ENCODE results near the gene BTBD9. TPM values are rescaled to one million over a fixed set of nuclear protein-coding genes. Genes with fewer than 3 reads are reported as not detected.

Gene BTBD9
- total and polyA plus RNA-seq, 2 of the 13 experiments (the other 11 are each of a cell fraction or from before 2014, with no cell fraction given) = 1.2 to 3.0 TPM

DNA sequence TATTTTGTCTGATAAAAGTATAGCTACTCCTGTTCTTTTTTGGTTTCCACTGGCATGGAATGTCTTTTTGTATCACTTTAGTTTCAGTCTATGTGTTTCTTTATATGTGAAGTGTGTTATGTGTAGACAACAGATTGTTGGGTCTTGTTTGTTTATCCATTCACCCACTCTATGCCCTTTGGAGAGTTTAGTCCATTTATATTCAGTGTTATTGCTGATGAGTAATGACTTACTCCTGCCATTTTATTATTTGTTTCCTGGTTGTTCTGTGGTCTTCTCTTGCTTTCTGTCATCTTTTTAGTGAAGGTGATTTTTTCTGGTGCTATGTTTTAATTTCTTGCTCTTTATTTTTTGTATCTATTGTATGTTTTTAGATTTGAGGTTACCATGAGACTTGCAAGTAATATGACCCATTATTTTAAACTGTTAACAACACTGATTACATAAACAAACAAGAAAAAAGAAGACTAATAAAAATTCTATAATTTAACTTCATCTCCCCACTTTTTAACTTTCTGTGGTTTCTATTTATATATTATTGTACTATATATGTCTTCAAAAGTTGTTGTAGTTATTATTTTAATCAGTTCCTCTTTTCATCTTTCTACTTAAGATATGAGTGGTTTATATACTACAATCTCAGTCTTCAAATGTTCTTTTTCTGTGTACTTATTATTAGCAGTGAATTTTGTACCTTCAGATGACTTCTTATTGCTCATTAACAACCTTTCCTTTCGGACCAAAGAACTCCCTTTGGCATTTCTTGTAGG, 323.4 kb downstream of the BTBD9 start (continued):
- TF ChIP-seq ZNF790 (CRISPR knock-in tag; IDR thresholded peaks at IDR 0.05; ENCODE audit: borderline replicate concordance) = no peak
- no peak for TF ChIP-seq NR1H2 (CRISPR knock-in tag; IDR thresholded peaks at IDR 0.05; ENCODE audit: borderline replicate concordance, low read depth)
- TF ChIP-seq ZNF430 (CRISPR knock-in tag; IDR thresholded peaks at IDR 0.05) = no peak
- TF ChIP-seq MATR3 (CRISPR knock-in tag; IDR thresholded peaks at IDR 0.05) = no peak

DNA sequence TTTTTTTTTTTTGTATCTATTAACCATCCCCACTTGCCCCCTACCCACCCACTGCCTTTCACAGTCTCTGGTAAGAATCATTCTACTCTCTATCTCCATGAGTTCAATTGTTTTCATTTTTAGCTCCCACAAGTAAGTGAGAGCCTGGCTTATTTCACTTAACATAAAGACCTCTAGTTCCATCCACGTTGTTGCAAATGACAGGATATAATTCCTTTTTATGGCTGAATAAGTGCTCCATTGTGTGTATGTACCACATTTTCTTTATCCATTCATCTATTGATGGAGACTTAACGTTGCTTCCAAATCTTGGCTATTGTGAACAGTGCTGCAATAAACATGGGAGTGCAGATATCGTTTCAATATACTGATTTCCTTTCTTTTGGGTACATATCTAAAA, 328.5 kb downstream of the BTBD9 start:
- intact Hi-C loops (cut with micrococcal nuclease; ENCODE audit: unreplicated experiment) (no loop called here), in situ Hi-C loops (cut with HindIII; ENCODE audit: extremely low pct_ligation_motif_present, low pct_unique_long_range_greater_than_20kb) (no loop called here)
- no peaks in the 10 kb centered on the region for H4K20me1 ChIP-seq (ENCODE audit: insufficient read depth, low read length)
- no peak overlapping the region for H3K9ac ChIP-seq (ENCODE audit: insufficient read depth, low read depth, low read length)
- BruUV-seq (replicated peaks) = no TSS peak
- no peaks in the 10 kb centered on the region for H3K79me2 ChIP-seq (ENCODE audit: insufficient read depth, low read length)
- no peak for FAIRE-seq
- CTCF ChIA-PET (ENCODE audit: low intra/inter-chr PET ratio, low total read pairs) = no interaction called here
- H2AFZ ChIP-seq (ENCODE audit: low read length) = no peak overlapping the region
- POLR2A ChIA-PET = no interaction called here
- no peaks in the 10 kb centered on the region for H3K27me3 ChIP-seq (ENCODE audit: control insufficient read depth in 1 of 2, insufficient read depth in 2 of 2, low read length in 2 of 2)
- TF ChIP-seq FOXJ3 (CRISPR knock-in tag; IDR thresholded peaks at IDR 0.05; ENCODE audit: borderline replicate concordance) (no peak), MXD4 (CRISPR knock-in tag; IDR thresholded peaks at IDR 0.05) (no peak)
- no peaks in the 10 kb centered on the region for H3K36me3 ChIP-seq (replicated peaks in 1 of 2; ENCODE audit: control insufficient read depth in 1 of 2, insufficient read depth in 2 of 2, low read length in 2 of 2)
- ATAC-seq = no peak
- H3K4me2 ChIP-seq (ENCODE audit: low read depth, low read length) = no peak overlapping the region
- no peak overlapping the region for H3K4me3 ChIP-seq (replicated peaks in 1 of 3; ENCODE audit: insufficient read depth in 1 of 3, low read depth in 2 of 3, low read length in 3 of 3)
- 53% methylated on average over 3 of the region's 3 CpGs for WGBS (ENCODE audit: low lambda C conversion rate)
- H3K4me1 ChIP-seq (ENCODE audit: insufficient read depth, low read length) = no peaks in the 10 kb centered on the region
- H3K27ac ChIP-seq (ENCODE audit: extremely low read length, insufficient read depth, low read length) = no peak overlapping the region
- no peaks in the 10 kb centered on the region for H3K9me3 ChIP-seq (ENCODE audit: low read length)
- DNase-seq (ENCODE audit: low spot score) = no peak

DNA sequence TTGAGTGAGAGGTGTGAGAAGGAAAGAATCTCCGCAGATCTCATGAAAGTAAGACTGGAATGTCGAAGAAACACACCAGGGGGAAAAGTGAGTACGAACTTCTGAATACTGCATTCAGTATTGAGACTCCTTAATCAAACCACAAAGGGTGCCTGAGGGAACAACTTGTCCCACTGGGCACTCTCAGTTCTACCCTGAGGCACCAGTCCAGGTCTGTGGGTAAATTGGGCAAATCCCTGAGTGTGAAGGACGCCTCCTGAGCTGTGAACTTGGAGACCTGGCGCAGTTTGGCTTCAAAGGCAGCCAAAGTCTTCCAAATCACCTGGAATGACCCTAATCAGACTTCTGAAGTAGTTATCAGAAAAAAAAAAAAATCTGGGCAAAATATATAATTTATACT, 329.7 kb downstream of the BTBD9 start:
- FAIRE-seq (no peak), ATAC-seq (no peak), DNase-seq (ENCODE audit: low spot score) (no peak)
- Histone ChIP-seq H3K4me3 (replicated peaks in 1 of 3; ENCODE audit: insufficient read depth in 1 of 3, low read depth in 2 of 3, low read length in 3 of 3) (no peak overlapping the region), H3K4me1 (ENCODE audit: insufficient read depth, low read length) (no peaks in the 10 kb centered on the region), H2AFZ (ENCODE audit: low read length) (no peak overlapping the region), H3K4me2 (ENCODE audit: low read depth, low read length) (no peak overlapping the region), H3K36me3 (replicated peaks in 1 of 2; ENCODE audit: control insufficient read depth in 1 of 2, insufficient read depth in 2 of 2, low read length in 2 of 2) (no peaks in the 10 kb centered on the region), H3K9ac (ENCODE audit: insufficient read depth, low read depth, low read length) (no peak overlapping the region), H3K27me3 (ENCODE audit: control insufficient read depth in 1 of 2, insufficient read depth in 2 of 2, low read length in 2 of 2) (no peaks in the 10 kb centered on the region), H4K20me1 (ENCODE audit: insufficient read depth, low read length) (no peaks in the 10 kb centered on the region), H3K27ac (ENCODE audit: extremely low read length, insufficient read depth, low read length) (no peak overlapping the region), H3K9me3 (ENCODE audit: low read length) (no peaks in the 10 kb centered on the region), H3K79me2 (ENCODE audit: insufficient read depth, low read length) (no peaks in the 10 kb centered on the region)
- POLR2A ChIA-PET = no interaction called here
- in situ Hi-C loops (cut with HindIII; ENCODE audit: extremely low pct_ligation_motif_present, low pct_unique_long_range_greater_than_20kb) (no loop called here), intact Hi-C loops (cut with micrococcal nuclease; ENCODE audit: unreplicated experiment) (no loop called here)
- CTCF ChIA-PET (ENCODE audit: low intra/inter-chr PET ratio, low total read pairs) = no interaction called here
- 72% methylated on average over 5 of the region's 5 CpGs for WGBS (ENCODE audit: low lambda C conversion rate)
- BruUV-seq (replicated peaks) = no TSS peak
- TF ChIP-seq ZNF260 (CRISPR knock-in tag; IDR thresholded peaks at IDR 0.05; ENCODE audit: borderline replicate concordance, low read depth) (no peak), RARA (CRISPR knock-in tag; IDR thresholded peaks at IDR 0.05) (no peak), DMAP1 (CRISPR knock-in tag; IDR thresholded peaks at IDR 0.05) (no peak), FUBP1 (CRISPR knock-in tag; IDR thresholded peaks at IDR 0.05; ENCODE audit: borderline replicate concordance) (no peak)
